UCSD-AML1 (cell line): ENCODE measurements around the gene PADI1.

ENCODE experiments used
- DNase-seq: peaks from one replicate; lab custom pipeline; 2025; ENCODE audit not compliant: unreplicated experiment; lab: John Stamatoyannopoulos, UW

Gene PADI1

DNA sequence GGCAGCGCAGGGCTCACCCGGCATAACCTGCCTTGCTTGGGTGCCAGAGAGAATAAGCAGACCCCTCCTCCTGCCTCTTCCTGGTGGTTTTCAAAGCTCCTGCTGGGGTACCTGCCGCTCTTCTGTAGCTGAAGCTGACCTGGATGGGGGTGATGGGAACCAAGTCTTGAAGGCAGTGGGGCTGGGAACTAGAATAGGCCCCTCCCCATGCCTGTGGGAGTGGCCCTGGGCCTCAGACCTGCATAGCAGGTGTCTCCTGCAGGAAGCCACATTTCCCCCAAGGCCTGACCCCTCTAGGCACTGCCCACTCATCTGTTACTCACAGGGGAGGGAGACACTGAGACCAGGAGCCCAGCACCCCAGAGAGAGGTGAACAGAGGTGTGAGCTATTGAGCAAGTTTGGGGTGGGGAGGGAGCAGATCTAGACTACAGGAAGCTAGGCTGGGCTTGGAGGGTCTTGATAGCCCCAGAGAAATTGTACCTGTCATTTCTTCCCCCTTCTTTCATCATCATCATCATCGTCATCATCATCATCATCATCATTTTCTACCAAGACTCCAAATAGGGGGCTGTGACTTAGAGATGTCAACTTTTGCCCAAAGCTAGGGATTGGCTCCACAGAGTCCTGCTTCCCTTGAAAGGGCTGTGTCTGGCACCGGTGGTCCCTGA, 10.1 kb downstream of the PADI1 start:
- DNase-seq: no peak

DNA sequence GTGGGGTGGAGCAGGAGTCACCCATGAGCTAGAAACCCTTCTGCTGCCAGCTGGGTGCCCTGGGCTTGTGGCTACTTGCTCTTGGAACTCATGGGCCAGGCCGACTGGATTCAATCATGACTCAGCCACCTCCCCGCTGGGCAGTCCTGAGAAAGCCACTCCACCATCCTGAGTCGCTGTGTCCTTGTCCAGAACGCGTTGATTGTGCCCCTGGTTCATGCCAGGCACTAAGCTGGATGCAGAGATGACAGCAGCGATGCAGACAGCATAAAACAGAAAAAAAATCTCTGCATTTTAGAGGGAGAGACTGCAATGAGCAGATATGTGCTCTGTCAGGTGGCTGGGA, 10.6 kb downstream of the PADI1 start:
- no peak for DNase-seq

DNA sequence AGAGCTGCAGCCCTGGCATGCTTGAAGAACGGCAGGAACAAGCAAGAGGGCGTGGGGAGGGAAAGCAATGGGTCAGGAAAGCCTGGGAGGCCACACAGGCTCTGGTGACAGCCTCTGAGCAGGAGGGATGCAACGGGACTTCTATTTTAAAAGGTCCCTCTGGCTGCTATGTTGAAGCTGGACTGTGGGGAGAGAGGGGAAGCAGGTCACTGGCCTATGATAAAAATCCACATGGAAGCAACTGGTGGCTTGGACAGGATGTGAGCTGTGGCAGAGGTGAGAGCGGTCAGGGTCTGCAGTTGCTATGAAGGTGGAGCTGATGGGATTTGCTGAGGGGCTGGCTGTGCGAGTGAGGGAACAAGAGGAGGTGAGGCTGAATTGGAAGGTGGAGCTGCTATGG, 11.2 kb downstream of the PADI1 start:
- DNase-seq: no peak

DNA sequence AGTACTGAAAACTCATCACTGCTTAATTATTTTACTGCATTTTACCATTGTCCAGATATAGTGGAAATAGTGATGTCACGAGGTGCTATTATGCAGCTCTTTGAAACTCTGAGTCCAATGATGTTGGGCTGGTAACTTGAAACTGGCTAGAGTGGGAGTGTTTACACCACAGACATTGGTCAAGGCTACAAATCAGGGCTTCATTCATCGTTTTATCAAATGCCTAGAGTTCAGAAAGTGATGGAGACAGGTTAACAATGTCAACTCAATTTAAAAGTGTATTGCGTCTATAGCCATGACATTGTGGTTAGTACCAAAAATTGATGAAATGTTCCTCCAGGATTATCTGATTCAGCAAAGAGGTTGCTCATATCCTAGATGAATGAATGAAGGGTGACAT, 12.7 kb downstream of the PADI1 start:
- DNase-seq: no peak

DNA sequence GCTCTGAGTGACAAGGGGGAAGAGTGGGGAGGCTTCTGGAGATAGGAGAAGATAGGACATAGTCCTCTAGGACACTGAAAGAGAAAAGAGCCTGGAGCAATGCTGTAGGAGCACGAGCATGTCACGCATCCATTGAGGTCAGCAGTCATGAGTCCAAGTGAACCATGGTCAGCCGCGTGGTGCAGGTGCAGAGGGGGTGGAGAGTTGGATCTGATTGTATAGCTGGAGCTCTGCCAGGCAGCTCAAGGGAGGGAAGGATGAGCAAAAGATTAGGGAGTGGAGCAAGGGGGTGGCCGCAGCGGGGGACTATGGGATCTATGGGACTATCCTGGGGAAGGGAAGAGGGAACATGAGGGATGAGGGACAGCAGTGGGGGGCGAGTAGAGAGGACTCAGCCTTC, 14.0 kb downstream of the PADI1 start:
- no peak for DNase-seq

DNA sequence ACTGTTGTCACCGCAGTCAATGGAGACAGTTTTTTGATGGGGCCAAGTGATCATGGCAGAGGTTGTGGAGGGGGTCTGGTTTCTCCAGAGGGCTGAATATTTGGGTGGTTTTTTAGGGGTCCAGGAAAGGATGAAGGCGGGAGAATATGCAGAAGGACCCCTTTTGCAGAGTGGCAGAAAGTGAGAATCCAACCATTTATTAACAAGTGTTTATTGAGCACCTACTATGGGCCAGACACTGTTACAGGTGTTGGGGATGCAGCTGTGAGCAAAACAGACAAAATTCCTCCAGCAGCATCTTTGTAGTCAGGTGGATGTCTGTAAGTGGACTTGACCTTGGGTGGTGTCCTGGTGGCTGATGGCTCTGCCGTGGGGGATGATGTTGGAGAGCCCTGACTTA, 15.4 kb downstream of the PADI1 start:
- no peak for DNase-seq

DNA sequence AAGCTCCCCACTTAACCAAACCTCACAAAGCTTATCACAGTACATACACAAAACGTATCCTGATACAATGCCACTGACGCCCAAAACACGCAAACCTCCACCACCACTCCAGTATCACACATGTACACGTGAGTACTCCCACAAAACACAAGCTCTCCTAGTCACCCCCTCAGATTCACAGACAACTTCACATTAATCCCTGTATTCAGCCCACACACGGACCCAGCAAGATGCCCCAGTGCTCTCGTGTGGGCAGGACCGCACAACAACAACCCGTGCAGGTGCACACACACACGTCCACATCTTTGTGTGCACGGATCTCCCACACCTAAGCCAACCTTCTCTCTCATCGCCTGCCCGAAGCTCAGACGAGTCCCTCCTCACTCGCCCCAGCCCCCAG, 17.6 kb downstream of the PADI1 start:
- no peak for DNase-seq

DNA sequence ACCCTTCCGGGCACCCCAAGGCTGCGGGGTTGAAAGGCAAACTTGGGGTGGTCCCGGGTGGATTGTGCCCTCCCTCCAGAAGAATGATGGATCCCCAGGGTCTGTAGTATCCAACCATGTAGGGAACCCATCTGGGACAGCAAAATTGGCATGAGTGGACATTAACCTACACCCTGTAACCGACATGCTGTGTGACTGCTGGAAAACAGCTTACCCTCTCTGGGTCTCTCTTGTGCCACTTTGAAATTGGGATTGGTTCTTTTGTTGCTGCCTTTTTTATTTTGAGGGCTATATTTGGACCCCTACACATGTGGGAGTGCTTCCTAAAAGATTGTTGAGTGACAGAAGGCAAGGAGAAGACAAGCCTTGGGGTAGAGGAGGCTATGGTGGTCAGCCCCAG, 19.5 kb downstream of the PADI1 start:
- no peak for DNase-seq

DNA sequence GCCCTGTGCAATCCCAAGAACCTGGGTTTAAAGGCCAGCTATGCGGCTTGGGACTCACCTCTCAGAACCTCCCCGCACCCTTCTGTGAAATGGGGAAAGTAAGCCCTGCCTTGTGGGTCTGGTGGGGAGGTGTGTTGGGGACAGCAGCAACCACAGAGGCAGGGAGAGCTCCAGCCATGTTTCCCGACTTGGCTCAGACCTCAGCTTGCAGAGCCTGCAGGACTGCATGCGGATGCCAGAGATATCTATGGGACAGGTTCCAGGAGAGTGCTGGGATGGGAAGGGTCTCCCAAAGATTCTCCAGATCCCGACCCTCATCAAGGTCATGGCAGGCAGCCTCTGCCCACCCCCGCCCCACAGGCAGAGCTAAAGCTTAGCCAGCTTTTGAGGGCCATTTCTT, 20.2 kb downstream of the PADI1 start:
- DNase-seq: no peak

DNA sequence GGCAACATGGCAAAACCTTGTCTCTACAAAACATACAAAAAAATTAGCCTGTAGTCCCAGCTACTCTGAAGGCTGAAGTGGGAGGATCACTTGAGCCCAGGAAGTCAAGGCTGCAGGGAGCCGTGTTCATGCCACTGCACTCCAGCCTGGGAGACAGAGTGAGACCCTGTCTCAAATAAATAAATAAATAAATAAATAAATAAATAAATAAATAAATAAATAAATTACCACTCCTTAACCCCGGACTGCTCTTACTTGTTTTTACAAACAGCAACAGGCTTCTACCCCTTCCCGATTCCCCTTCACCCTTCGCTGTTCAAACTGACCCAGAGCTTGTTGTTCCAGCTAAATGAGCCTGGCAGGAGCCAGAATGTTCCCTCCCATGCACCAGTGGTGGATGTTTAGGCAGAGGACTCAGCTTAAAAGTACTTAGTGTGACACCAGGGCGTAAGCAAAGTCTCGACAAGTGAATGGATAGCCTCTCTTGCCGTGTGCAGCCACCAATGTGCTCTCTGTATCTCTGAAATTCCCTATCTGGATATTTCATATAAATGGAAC, 22.5 kb downstream of the PADI1 start:
- DNase-seq: no peak

DNA sequence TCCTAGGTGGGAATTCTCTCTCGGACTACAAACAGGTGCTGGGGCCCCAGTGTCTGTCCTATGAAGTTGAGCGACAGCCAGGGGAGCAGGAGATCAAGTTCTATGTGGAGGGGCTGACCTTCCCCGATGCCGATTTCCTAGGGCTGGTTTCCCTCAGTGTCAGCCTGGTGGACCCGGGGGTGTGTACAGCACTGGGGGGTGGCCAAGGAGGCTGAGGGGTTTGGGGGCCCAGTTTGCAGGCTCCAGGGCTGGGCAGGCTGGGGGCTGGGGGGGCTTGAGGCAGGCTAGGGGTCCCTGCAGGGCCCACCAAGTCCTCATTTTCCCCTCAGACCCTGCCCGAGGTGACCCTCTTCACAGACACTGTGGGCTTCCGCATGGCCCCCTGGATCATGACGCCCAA, 23.7 kb downstream of the PADI1 start:
- no peak for DNase-seq

DNA sequence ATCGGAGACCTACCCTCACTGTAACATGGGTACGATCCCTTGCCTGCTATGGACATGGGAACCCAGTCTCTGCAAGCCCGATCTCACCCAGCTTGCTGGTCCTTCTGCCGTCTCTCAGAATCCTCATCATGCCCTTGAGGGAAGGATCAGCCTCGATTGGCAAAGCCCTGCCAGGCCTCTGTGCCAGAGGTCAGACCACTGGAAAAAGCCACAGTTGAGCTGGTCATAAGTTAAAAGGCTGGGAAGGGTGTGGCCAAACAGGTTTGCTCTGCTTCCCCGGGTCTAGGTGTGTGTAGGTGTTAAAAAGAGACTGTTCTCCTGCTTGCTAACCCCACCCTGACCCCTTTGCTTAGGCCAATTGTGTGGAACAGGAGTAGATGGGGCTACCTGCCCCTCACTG, 24.5 kb downstream of the PADI1 start:
- no peak for DNase-seq

DNA sequence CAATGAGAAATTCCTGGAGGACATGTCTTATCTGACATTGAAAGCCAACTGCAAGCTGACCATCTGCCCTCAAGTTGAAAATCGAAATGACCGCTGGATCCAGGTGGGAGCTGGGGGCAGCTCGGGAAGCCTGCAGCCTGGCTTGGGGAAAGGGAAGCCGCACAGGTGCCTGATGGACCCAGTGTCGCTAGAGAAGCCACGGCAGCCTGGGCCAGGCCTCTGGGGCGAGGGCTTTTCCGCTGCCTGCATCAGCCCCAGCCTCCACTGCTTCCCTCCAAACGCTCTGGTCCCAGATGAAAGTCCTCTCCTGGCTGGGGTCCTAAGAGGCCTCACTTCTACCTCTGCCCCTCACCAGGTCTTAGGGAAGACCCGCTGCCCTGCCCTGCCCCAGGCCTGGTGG, 25.2 kb downstream of the PADI1 start:
- DNase-seq: no peak

DNA sequence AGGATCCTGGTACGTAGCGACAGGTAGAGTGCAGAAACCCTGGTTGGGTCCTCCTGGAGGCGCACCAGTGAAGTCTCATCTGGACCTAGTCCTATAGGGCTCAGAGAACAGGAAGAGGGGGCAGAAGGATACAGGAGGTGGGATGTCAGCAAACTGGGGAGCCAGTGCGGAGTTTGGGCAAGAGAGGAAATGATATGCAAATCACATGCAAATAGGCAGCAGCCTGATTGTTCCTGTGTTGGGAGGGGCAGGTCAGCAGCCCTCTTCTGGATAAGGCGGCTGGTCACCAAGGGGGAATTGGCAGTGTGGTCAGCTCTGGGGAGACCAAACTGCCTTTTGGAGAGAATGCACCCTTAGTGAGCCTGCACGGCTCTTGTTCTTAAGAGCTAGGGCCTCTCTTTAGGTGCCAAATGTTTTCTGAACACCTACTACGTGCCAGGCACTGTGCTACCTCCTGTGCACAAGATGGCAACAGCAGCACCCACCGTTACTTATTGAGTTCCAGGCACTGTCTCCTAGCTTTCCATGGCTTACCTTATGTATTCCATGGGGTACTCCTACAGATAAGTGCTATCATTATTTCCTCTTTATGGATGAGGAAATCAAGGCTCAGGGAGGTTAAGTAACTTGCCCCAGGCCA, 25.9 kb downstream of the PADI1 start:
- no peak for DNase-seq

DNA sequence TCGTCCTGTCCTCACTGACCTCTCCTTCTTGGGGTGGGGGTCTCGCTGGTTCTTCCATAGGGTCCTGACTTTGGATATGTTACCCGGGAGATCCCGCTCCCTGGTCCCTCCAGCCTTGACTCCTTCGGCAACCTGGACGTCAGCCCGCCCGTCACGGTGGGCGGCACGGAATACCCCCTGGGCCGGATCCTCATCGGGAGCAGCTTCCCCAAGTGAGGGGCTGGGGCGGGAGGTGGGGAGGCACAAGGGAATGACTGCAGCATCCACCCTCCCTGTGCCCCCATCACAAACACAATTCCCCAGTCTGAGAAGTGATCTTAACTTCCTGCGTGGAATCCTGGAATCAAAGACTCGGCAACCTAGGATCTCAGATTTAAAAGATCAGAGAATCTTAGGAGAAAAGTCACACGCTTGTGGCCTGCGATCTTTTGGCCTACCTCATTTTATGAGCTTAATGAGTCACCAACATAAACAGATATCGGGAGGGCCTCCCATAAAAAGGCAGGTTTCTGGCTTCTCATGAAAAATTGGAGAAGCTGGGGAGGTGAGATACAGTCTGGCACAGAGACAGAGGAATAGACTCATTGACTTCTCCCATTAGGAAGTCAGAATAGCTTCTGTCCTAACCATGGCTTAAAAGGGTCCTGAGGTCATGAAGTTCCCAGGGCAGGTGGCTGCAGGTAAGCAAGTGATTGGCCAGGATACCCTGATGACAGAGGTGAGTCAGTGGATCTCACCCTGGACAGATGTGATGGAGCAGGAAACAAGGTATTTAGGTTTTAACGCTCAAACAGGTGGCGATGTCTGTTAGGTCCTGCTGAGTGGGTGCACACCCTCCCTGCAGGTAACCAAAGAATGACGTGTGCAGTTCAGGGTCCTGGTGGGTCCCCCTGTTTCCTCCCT, 28.1 kb downstream of the PADI1 start:
- DNase-seq: no peak

DNA sequence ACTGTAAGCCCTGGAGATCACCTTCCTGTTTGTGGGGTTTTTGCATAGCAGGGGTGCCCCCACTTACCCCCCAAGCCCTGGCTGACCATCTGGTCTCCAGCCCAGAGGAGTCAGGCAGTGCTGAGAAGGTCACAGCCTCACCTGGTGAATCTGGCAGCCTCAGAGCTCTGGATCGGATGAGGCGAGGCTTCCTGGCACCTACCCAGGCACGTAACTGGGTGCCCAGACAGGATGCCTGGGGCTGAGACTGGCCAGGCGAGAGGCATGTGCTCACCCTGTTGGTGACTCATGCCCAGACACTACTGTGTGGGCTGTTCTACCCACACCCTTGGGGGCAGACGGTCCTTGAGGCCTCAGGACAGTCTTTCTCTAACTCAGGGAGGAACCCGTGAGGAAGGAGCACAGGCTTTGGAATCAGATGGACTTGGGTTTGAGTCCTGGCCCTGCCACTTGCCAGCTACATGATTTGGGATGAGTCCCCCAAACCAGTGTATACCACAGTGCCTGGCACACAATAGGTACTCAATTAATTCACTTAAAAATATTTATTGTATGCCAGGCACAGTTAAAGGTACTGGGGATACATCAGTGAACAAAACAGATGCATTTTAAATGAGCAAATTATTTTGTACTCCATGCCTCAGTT, 28.9 kb downstream of the PADI1 start:
- peak; percentile 35 for DNase-seq

DNA sequence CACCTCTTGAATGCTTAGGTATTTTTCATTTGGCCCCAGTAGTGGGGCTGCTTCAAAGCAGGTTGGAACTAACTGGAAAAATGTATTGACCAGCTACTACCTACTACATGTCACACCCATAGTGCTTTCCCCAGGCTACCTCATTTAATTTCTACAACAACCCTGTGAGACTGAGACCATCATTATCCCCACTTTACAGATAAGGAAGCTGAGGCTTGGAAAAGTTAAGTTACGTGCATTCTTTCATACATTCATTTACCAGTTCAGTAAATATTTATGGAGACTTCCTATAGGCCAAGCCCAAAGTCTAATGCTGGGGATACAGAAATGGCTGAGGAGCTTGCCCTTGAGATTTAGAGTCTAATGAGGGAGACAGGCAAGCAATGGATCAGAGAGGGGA, 29.5 kb downstream of the PADI1 start:
- no peak for DNase-seq

DNA sequence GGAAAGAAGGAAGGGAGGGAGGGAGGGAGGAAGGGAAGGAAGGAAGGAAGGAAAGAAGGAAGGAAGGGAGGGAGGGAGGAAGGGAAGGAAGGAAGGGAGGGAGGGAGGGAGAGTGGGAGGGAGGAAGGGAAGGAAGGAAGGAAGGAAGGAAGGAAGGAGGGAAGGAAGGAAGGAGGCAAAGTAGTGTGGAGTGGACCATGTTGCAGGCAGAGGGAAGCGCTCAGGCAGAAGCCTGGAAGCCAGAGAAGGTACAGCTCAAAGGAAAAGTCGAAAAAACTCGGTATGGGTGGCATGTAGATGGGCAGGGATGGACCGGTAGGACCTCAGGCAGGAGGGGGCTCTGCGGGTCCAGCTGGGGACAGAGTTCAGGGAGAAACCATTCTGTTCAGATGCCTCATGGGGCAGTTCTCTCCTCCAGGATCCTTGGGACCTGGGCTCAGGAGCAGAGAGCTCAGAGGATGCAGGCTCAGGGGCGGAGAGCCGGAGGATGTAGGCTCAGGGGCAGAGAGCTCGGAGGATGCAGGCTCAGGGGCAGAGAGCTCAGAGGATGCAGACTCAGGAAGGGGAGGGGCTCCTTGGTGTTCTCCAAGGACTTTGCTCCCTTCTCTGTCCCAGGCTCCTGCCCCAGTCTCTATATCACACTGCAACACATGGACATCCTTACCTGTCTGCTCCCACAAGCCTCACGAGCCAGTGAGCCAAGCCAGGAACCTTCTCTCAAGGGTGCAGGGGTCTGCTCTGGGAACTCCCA, 30.4 kb downstream of the PADI1 start:
- DNase-seq: no peak

DNA sequence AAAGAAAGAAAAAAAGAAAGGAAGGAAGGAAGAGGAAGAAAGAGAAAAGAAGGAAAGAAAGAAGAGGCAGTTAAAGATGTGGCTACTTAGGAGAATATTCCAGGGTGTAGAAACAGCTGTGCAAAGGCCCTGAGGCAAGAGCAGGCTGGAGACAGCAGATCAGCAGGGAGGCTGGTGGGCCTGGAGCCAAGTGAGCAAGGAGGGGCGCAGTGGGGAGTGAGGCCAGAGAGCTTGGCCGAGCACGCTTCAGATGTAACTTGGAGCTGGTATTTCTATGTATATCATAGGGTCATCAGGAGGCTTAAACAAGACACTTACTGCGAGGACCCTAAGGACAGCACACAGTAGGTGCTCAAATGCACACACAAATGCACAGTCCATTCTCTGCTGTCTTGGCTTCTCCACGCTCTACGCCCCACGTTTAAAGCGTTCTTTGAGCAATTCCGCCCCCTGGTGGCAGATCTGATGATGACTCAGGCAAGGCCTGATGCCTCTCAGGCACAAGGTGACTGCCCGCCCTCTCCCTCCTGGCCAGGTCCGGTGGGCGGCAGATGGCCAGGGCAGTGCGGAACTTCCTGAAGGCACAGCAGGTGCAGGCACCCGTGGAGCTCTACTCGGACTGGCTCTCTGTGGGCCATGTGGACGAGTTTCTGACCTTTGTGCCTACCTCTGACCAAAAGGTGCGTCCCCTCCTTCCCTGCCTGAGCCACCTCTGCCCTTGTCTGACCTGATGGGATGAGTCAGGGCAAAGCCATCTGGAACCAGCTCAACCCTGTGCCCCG, 32.0 kb downstream of the PADI1 start:
- peak; percentile 80 for DNase-seq

DNA sequence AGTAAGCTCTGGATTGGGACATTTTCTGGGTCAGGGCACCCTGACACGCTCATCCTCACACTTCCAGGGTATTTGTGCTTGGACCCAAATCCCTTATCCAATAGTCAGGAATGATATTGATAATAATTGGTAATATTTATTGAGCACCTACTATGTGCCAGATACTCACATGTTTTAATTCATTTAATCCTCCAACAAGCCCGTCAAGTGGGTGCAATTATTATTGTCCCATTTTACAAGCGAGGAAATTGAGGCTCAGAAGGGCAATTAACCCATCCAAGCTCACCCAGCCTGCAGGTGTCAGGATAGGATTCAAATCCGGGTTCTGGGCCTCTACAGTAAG, 32.6 kb downstream of the PADI1 start:
- no peak for DNase-seq
